C1 segment of cervical spinal cord (tissue), 14 donors: ENCODE data around the gene CCBE1.
A peak's percentile ranks its signal among the peaks of the same experiment; 100 is the strongest.
"Not testable (repeated sequence)": the region's sequence is repeated elsewhere in the genome, so short reads cannot be mapped to it uniquely, and the experiment has no call there.

Source experiments
- DNase-seq, 14 donors: peaks; one replicate each; lab custom pipeline; 2025; lab: John Stamatoyannopoulos, UW

CCBE1 gene

DNA sequence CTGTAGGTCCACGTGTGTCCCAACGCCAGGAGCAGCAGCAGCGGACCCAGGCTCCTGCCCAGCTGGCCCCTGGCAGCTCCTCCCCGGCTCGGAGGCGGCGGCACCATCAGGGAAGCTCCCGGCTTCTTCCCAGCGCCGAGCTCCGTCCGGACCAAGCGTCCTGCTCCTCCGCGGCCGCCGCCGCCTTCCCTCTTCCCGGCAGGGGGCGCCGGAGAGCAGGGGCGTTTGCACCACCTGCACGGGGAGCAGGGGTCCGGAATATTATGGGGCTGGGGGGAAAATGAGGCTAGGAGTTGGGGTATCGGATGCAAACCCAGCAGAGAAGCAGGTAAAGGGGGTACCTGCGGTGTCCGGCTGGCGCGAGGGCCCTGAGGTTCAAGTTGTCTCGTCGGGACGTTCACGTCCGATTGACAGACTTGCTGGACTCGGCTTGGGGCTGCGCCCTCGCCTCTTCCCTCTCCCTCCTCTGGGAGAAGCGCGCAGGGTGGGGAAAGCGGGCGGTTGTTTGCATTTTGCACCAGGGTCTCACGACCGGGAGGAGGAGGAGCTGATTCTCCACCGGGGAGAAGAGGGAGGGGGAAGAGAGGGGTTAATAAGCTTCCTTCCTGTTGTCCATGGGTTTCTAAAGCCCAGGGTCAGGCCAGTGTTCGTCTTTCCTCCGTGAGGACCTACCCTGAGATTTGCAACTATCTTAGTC, at the start of gene CCBE1:
TSS of gene CCBE1 (minus strand) at position 188 of the 697 bp plus-strand sequence.
- peak in 1 of 14 donors; percentile 28 for DNase-seq

DNA sequence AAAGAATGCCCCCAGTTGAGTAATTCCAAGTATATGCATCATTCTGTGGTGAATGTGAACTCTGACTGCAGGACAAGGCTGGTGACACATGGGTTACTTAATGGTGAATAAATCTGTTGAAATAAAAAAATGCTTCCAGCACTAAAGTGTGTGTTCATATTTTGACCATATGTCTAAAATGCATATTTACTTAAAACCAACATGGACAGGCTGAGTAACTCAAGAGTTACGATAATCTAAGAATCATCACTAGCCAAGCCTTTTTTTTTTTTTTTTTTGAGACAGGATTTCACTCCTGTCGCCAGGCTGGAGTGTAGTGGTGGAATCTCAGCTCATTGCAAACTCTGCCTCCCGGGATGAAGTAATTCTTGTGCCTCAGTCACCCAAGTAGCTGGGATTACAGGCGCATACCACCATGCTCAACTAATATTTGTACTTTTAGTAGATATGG, 47.1 kb upstream of the CCBE1 start:
- DNase-seq, result no peak

- DNase-seq, result no peak
Measured at GRCh38 chr18:59743566-59743965, 46.3 kb upstream of the CCBE1 start.

- DNase-seq, result no peak
Measured at GRCh38 chr18:59742325-59743111, 45.3 kb upstream of the CCBE1 start.

- DNase-seq, result no peak
Measured at GRCh38 chr18:59740141-59740540, 42.9 kb upstream of the CCBE1 start.

DNA sequence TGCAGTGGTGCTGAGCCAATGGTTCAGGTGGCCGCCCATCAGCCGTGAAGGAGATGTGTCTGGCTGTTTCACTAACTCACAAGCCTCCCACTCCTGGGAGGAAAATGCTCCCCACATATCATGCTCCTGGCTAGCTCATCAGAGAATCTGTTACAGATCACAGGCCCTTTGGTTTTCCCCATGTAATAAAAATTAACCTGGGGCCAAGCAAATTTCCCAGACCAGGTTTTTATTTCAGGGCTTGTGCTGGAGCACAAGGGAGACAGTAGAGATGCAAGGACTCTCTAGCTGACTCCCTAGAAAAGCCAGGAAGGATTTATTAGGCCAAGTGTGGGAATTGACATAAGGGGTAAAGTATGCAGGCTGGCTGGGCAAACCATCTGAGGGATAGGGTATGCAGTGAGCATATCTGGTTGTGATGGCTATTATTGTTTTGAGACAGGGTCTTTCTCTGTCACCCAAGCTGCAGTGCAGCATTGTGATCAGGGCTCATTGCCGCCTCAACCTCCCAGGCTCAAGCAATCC, 40.6 kb upstream of the CCBE1 start:
- no peak for DNase-seq

GRCh38 chr18:59737335-59737734, 40.1 kb upstream of the CCBE1 start:
- DNase-seq, result not testable (repeated sequence)

DNA sequence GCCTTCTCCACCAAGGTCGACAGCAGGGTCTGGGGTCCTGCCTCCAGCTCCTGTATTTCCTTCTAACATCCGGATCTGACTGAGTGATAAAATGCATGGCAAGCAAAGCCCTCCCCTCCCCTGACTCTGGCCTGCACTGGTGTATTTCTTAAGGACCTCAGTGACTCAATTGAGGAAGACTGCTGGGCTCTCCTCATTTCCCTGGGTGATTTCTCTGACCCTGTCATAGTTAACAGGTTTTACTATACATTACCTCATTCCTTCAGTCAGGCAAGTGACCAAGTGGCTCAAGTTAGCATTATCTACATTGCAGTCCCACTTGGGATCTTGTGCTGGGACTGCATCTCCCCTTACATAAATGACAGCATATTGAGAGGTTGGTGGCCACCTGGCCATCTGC, 38.8 kb upstream of the CCBE1 start:
- DNase-seq, result no peak

- DNase-seq, result no peak
Measured at GRCh38 chr18:59735269-59735860, 38.1 kb upstream of the CCBE1 start.

DNA sequence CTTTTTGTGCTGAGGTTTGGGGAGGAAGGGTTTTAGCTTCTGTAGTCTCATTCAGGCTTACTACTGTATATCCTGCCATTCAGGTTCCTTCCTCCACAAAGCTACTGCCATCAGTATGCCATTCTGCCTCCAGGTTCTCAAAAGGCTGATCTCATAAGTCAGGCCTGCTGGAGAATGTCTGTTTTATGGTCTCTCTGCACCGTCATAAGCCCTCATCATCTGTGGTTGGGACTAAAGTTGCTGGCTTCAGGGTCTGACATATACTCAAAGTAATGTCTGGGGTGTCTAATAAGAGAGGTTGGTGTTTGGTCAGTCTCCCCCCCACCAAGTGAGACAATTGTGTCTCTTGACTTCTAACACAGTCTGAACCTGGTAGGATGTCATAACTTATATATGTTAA, 36.2 kb upstream of the CCBE1 start:
- DNase-seq, result no peak

DNA sequence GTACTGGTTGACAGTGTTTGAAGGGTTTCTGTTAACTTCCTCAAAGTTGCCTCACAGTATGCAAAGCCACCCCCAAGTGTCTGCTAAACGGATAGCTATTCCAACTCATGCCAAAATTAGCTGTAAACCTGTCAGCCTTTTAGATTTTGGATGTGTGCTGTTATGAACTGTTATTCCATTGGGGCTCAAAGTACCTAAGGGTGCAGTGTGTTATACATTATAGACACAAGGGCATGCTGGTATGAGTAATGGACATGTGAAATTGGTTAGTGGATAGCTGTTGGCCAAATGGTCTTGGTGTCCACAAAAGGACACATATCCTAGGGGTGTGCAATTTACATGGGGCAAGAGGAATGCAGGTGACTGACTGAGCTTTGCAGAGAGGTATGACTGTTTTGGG, 33.7 kb upstream of the CCBE1 start:
- DNase-seq, result no peak

- DNase-seq, result no peak
Measured at GRCh38 chr18:59729781-59730180, 32.6 kb upstream of the CCBE1 start.

GRCh38 chr18:59728816-59729215, 31.6 kb upstream of the CCBE1 start:
- no peak for DNase-seq

DNA sequence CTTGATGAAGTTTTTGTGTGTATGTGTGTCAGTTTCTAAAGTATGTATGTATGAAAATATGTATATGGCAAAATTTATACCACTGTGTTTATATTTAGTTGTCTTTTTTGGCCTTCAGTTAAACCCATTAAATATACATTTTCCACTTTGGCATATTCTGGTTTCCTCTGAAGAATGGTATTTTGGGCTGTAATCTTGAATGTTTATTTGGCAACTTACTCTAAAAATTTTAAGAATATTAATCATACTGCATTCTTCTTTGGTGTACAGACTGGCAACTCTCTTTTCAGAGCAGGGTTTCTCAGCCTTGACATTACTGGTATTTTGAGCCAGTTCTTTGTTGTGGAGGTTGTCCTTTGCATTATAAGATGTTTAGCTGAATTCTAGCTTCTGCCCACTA, 27.9 kb upstream of the CCBE1 start:
- no peak for DNase-seq

- DNase-seq, result no peak
Measured at GRCh38 chr18:59724103-59724502, 26.9 kb upstream of the CCBE1 start.

GRCh38 chr18:59721931-59722330, 24.7 kb upstream of the CCBE1 start:
- no peak for DNase-seq

DNA sequence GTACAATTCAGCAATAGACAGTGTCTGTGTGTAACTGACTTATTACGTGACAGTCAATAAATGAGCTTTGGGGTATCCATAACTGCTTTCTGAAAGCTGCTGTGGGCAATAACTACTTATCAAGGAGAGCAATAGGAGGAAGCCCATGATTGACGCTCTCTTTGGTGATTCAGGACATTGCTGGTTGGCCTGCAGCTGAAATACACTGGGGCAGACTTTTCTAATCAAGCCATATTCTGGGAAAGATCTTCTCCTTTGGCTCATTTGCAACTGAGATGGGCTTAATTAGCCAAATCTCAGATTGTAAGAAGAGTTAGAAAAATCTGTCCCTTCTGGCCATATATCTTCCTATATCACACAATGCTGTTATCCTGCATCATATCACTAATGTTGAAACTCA, 24.0 kb upstream of the CCBE1 start:
- no peak for DNase-seq

GRCh38 chr18:59719544-59720181, 22.4 kb upstream of the CCBE1 start:
- DNase-seq, result no peak

- no peak for DNase-seq
Measured at GRCh38 chr18:59718464-59719157, 21.4 kb upstream of the CCBE1 start.

DNA sequence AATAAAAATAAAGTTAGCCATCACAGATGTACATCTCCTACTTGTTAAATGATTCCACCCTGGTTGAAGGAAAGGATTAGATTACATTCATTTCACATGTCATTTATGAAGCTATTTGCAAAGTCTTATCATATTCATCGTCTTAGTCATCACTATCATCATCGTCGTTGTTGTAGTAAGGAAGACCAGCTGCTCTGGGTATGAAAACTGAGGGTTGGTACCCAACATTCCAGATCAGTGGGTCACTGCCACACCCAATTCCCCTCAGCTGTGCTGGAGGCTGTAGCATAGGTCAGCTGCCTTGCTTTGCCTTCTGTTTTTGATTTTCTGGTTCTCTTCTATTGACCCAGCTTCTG, 20.9 kb upstream of the CCBE1 start:
- DNase-seq, result no peak

DNA sequence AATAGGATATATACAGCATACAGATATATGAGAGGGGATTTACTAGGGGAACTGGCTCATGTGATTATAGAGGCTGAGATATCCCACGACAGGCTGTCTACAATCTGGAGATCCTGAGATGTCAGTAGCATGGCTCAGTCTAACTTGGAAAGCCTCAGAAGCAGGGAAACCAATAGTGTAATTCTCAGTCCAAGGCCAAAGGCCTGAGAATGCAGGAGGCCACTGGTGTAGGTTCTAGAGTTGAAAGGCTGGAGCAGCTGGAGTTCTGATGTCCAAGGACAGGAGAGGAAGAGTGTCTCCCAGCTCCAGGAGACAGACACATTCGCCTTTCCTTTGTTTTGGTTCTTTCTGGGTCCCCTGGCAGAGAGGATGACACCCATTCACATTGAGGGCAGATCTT, 20.1 kb upstream of the CCBE1 start:
- no peak for DNase-seq
